ENCODE measurements around the gene KIDINS220. TPM values are rescaled to one million over a fixed set of nuclear protein-coding genes. Genes with fewer than 3 reads are reported as not detected.

KIDINS220 gene
- total RNA-seq, 1 donor from 2014 or later, result 45.3 TPM

DNA sequence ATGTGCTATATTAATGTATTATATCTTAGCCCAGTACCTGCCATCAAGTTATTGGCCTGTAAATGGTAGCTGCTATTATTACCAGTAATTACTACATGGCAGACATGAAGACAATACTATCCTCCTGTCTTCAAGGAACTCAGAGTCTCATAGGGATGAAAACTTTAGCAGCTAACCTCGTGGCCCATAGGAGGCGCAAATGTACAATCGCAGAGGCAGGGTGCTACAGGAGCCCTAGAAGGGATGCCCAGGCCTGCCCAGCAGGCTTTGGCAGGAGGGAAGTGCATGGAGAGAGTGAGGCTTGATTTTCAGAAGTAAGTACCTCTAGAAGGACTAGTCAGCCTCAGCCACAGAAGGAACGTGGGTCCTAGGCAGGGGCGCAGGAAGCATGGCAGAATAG, 44.7 kb upstream of the KIDINS220 start:
- DNase-seq (ENCODE audit: low read depth) (peak; percentile 50), FAIRE-seq (no peak)
- TF ChIP-seq, protein P1, sequence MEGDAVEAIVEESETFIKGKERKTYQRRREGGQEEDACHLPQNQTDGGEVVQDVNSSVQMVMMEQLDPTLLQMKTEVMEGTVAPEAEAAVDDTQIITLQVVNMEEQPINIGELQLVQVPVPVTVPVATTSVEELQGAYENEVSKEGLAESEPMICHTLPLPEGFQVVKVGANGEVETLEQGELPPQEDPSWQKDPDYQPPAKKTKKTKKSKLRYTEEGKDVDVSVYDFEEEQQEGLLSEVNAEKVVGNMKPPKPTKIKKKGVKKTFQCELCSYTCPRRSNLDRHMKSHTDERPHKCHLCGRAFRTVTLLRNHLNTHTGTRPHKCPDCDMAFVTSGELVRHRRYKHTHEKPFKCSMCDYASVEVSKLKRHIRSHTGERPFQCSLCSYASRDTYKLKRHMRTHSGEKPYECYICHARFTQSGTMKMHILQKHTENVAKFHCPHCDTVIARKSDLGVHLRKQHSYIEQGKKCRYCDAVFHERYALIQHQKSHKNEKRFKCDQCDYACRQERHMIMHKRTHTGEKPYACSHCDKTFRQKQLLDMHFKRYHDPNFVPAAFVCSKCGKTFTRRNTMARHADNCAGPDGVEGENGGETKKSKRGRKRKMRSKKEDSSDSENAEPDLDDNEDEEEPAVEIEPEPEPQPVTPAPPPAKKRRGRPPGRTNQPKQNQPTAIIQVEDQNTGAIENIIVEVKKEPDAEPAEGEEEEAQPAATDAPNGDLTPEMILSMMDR (IDR thresholded peaks at IDR 0.05; ENCODE audit: insufficient read depth, low read length, severe bottlenecking), result peak; percentile 56
- H3K36me3 ChIP-seq (ENCODE audit: control insufficient read depth, insufficient read depth, low read length), result peaks cover 14% of the 10 kb centered on the region
- H3K27me3 ChIP-seq (ENCODE audit: control insufficient read depth, insufficient read depth, low read length), result no peaks in the 10 kb centered on the region
- H3K4me3 ChIP-seq (ENCODE audit: low read depth, low read length), result no peak overlapping the region

DNA sequence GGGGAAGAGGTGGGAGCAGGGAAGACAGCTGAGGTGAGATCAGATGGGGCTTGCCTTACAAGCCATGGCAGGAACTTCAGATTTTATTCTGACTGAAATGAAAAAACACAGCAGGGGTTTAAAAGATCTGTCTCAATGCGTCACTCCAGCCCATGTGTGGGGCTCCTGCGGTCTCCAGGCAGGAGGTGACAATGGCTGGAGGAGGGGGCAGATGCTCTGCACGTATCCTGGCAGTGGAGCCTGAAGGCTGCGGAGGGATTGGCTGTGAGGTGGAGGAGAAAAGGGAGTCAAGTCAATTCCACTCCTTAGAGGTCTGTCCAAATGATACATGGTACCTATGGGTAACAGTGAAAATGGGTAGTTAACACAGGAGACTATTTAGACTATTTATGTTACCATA, 40.5 kb upstream of the KIDINS220 start:
- Histone ChIP-seq H3K27me3 (ENCODE audit: control insufficient read depth, insufficient read depth, low read length) (no peaks in the 10 kb centered on the region), H3K36me3 (ENCODE audit: control insufficient read depth, insufficient read depth, low read length) (peaks cover 23% of the 10 kb centered on the region), H3K4me3 (ENCODE audit: low read depth, low read length) (no peak overlapping the region)
- FAIRE-seq, result no peak
- TF ChIP-seq, protein P1 (IDR thresholded peaks at IDR 0.05; ENCODE audit: insufficient read depth, low read length, severe bottlenecking), result no peak
- DNase-seq (ENCODE audit: low read depth), result no peak

DNA sequence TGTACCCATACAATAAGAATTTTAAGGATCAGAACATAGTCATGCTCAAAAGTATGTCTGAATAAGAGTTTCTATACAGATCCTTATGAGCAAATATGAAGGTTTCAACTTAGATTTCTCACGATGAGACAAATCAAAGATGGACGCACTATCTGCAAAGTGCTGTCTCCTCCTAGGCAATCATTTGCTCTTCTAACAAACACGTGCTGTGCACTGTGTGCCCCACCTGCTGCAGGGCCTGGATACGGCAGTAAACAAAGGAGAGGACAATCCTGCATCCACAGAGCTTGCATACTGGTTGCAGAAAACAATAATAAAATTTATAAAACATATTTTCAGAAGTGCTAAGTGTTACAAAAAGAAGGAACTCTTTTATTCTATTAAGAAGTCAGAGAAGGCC, 39.9 kb upstream of the KIDINS220 start:
- TF ChIP-seq, protein P1 (IDR thresholded peaks at IDR 0.05; ENCODE audit: insufficient read depth, low read length, severe bottlenecking), result no peak
- FAIRE-seq (no peak), DNase-seq (ENCODE audit: low read depth) (no peak)
- H3K4me3 ChIP-seq (ENCODE audit: low read depth, low read length), result no peak overlapping the region
- no peaks in the 10 kb centered on the region for H3K27me3 ChIP-seq (ENCODE audit: control insufficient read depth, insufficient read depth, low read length)
- peaks cover 23% of the 10 kb centered on the region for H3K36me3 ChIP-seq (ENCODE audit: control insufficient read depth, insufficient read depth, low read length)

DNA sequence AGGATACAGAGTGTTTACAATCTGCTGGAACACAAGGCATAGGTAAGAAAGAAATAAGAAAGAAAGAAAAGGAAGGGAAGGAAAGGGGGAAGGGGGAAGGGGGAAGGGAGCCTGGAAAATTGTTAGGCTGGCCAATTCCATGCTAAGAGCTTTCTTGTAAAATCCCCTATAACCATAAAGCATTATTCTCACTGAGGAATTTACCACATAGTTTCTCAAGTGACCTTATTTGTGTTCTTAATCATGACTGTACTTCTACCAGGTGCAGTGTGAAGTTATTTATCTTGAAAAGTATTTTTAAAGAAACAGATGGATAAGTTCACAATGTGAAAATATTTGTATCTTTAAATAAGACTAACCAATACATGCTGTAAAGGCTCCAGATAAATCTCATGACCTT, 39.2 kb upstream of the KIDINS220 start:
- TF ChIP-seq, protein P1 (IDR thresholded peaks at IDR 0.05; ENCODE audit: insufficient read depth, low read length, severe bottlenecking), result no peak
- peaks cover 25% of the 10 kb centered on the region for H3K36me3 ChIP-seq (ENCODE audit: control insufficient read depth, insufficient read depth, low read length)
- DNase-seq (ENCODE audit: low read depth), result no peak
- FAIRE-seq, result no peak
- H3K27me3 ChIP-seq (ENCODE audit: control insufficient read depth, insufficient read depth, low read length), result no peaks in the 10 kb centered on the region
- no peak overlapping the region for H3K4me3 ChIP-seq (ENCODE audit: low read depth, low read length)

DNA sequence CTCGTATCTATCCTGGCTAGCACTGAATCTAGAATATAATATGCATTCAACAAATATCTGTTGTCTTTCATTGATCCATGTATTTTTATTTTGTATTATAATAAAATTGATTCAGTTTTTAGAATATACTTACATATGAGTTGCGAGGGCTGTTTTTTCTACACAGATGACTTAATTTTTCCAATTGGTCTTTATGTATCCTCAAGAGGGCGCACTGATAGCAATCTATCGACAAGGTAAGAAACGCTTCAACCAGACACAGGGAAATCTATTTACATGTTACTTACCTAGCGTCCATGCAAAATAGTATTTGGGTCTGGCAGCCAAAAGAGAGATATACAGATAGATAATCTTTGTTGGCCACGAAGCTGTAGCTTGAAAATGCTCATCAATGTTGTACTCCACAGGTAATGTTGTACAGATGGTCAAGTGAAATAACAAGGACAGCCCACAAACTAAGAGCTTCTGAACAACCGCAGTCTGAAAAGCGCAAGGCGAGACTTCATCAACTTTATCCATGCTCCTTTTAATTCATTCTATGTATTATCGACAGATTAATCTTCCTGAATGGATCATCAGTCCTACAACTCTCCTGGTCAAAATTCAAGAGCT, 35.5 kb upstream of the KIDINS220 start:
- peaks cover 20% of the 10 kb centered on the region for H3K36me3 ChIP-seq (ENCODE audit: control insufficient read depth, insufficient read depth, low read length)
- no peaks in the 10 kb centered on the region for H3K27me3 ChIP-seq (ENCODE audit: control insufficient read depth, insufficient read depth, low read length)
- peak; percentile 59 for DNase-seq (ENCODE audit: low read depth)
- TF ChIP-seq, protein P1 (IDR thresholded peaks at IDR 0.05; ENCODE audit: insufficient read depth, low read length, severe bottlenecking), result peak; percentile 39
- FAIRE-seq, result no peak
- no peak overlapping the region for H3K4me3 ChIP-seq (ENCODE audit: low read depth, low read length)

DNA sequence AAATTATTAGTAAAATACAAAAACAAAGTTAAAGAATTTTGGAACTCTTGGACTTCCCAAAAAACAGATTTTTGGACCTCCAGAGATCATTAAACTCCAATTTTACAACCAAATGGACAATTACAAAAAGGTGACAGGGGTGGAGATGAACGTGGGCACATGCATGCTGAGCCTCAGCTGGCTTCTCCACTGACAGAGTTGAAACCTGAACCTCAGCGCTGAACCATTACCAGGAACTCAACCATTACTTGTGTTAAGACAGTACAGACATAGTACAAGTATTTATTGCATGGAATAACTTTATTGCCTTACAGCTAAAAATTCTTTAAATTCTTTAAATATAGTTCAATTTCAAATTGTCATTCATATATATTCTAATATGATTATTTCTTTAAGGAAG, 33.0 kb upstream of the KIDINS220 start:
- Histone ChIP-seq H3K4me3 (ENCODE audit: low read depth, low read length) (no peak overlapping the region), H3K27me3 (ENCODE audit: control insufficient read depth, insufficient read depth, low read length) (no peaks in the 10 kb centered on the region), H3K36me3 (ENCODE audit: control insufficient read depth, insufficient read depth, low read length) (peaks cover 9% of the 10 kb centered on the region)
- no peak for FAIRE-seq
- TF ChIP-seq, protein P1 (IDR thresholded peaks at IDR 0.05; ENCODE audit: insufficient read depth, low read length, severe bottlenecking), result no peak
- no peak for DNase-seq (ENCODE audit: low read depth)

Data from bronchial epithelial cell (primary cell).